T-helper 9 cell (primary cell): ENCODE data around the gene XBP1.
"Not testable (repeated sequence)": the region's sequence is repeated elsewhere in the genome, so short reads cannot be mapped to it uniquely, and the experiment has no call there.

Source experiments
- DNase-seq: peaks from one replicate; pipeline ENCODE4 v3.0.0-alpha.2; 2020

The XBP1 gene

GRCh38 chr22:28817919-28818859 is 17.8 kb upstream of the XBP1 start:
- no peak for DNase-seq

- no peak for DNase-seq
Observed at GRCh38 chr22:28817064-28817463, 16.7 kb upstream of the XBP1 start.

GRCh38 chr22:28815729-28816128 is 15.4 kb upstream of the XBP1 start:
- no peak for DNase-seq

GRCh38 chr22:28815111-28815510 is 14.7 kb upstream of the XBP1 start:
- DNase-seq: no peak

GRCh38 chr22:28813772-28814518 is 13.6 kb upstream of the XBP1 start:
- DNase-seq: no peak

GRCh38 chr22:28812516-28812915 is 12.1 kb upstream of the XBP1 start:
- no peak for DNase-seq

- no peak for DNase-seq
Observed at GRCh38 chr22:28810821-28811491, 10.6 kb upstream of the XBP1 start.

- DNase-seq: no peak
Observed at GRCh38 chr22:28808716-28809355, 8.5 kb upstream of the XBP1 start.

- not testable (repeated sequence) for DNase-seq
Observed at GRCh38 chr22:28805426-28805825, 5.1 kb upstream of the XBP1 start.

- DNase-seq: no peak
Observed at GRCh38 chr22:28802595-28803123, 2.3 kb upstream of the XBP1 start.

GRCh38 chr22:28801845-28802594 is 1.7 kb upstream of the XBP1 start:
- no peak for DNase-seq

GRCh38 chr22:28799606-28800307 is 612 bp downstream of the XBP1 start:
- peak; percentile 17 for DNase-seq

GRCh38 chr22:28798810-28799605 is 1.4 kb downstream of the XBP1 start:
- DNase-seq: no peak

GRCh38 chr22:28795932-28796856 is 4.2 kb downstream of the XBP1 start:
- DNase-seq: no peak

- DNase-seq: no peak
Observed at GRCh38 chr22:28795071-28795693, 5.2 kb downstream of the XBP1 start.

- DNase-seq: no peak
Observed at GRCh38 chr22:28793976-28794584, 6.3 kb downstream of the XBP1 start.

GRCh38 chr22:28792491-28793383 is 7.6 kb downstream of the XBP1 start:
- DNase-seq: no peak
